HepG2 (cell line): ENCODE measurements around the gene TAF8. TPM values are rescaled to one million over a fixed set of nuclear protein-coding genes. Genes with fewer than 3 reads are reported as not detected.

Experiments
- ARNTL ChIP-seq: sonication (generic); formaldehyde crosslinking; IDR thresholded peaks from 2 replicates; pipeline ENCODE4 v1.4.0; 2020; ENCODE audit warnings: mild to moderate bottlenecking, missing genetic modification reagents
- FOXA3 ChIP-seq: IDR thresholded peaks from 2 replicates; pipeline ENCODE4 v1.6.1; 2016; ENCODE audit warnings: missing genetic modification reagents, missing compliant biosample characterization
- GTF2F1 ChIP-seq: fragments of 150-350 bp; IDR thresholded peaks from 2 replicates; pipeline ENCODE4 v1.6.1; 2014; ENCODE audit warnings: low read length
- GTF3A ChIP-seq: sonication (generic); formaldehyde crosslinking; conservative IDR thresholded peaks from 2 replicates; pipeline ENCODE4 v1.4.0; 2020; ENCODE audit warnings: mild to moderate bottlenecking, missing genetic modification reagents
- MYC ChIP-seq: sonication (generic); formaldehyde crosslinking; IDR thresholded peaks from 2 replicates; pipeline ENCODE4 v1.9.0; 2021; ENCODE audit warnings: missing genetic modification reagents, borderline replicate concordance
- RXRA ChIP-seq: sonication (generic); formaldehyde crosslinking; IDR thresholded peaks from 2 replicates; pipeline ENCODE4 v1.5.1; 2020; ENCODE audit warnings: missing genetic modification reagents
- SMC3 ChIP-seq: IDR thresholded peaks from 2 replicates; pipeline ENCODE4 v1.6.1; 2011; ENCODE audit warnings: low read length, improper control_type of control experiment
- SOX13 ChIP-seq, 3 experiments: fragments of 450-650 bp in 1 of 3; sonication (generic) in 1 of 3; formaldehyde crosslinking in 1 of 3; IDR thresholded peaks in 2 of 3; conservative IDR thresholded peaks in 1 of 3; 2 replicates each; pipeline versions ENCODE4 v1.5.0 to v1.6.1; 2016 to 2020; ENCODE audit warnings: antibody characterized with exemption in 1 of 3, mild to moderate bottlenecking in 1 of 3, missing compliant biosample characterization in 1 of 3, missing genetic modification reagents in 1 of 3, moderate library complexity in 1 of 3
- SOX5 ChIP-seq: IDR thresholded peaks from 2 replicates; pipeline ENCODE4 v1.6.1; 2016; ENCODE audit warnings: borderline replicate concordance
- SP5 ChIP-seq: IDR thresholded peaks from 2 replicates; pipeline ENCODE4 v1.6.1; 2016; ENCODE audit warnings: low read depth, borderline replicate concordance
- SRSF1 ChIP-seq: fragments of 200-400 bp; formaldehyde crosslinking; optimal IDR thresholded peaks from 2 replicates; pipeline ENCODE3; 2017; ENCODE audit warnings: mild to moderate bottlenecking, low read depth, low read length, moderate library complexity
- TEAD3 ChIP-seq: optimal IDR thresholded peaks from 2 replicates; pipeline ENCODE3; 2016; ENCODE audit warnings: borderline replicate concordance
- XRCC5 ChIP-seq: fragments of 200-400 bp; formaldehyde crosslinking; optimal IDR thresholded peaks from 2 replicates; pipeline ENCODE3; 2017; ENCODE audit warnings: mild to moderate bottlenecking, low read length
- ZMYM2 ChIP-seq: sonication (generic); formaldehyde crosslinking; IDR thresholded peaks from 2 replicates; pipeline ENCODE4 v1.8.0; 2022; ENCODE audit warnings: mild to moderate bottlenecking, missing genetic modification reagents
- ZNF572 ChIP-seq: sonication (generic); formaldehyde crosslinking; IDR thresholded peaks from 2 replicates; pipeline ENCODE4 v1.5.1; 2020; ENCODE audit warnings: mild to moderate bottlenecking, missing genetic modification reagents
- ZNF607 ChIP-seq: sonication (generic); formaldehyde crosslinking; IDR thresholded peaks from 2 replicates; pipeline ENCODE4 v1.5.1; 2020; ENCODE audit warnings: missing genetic modification reagents, mild to moderate bottlenecking, borderline replicate concordance
- ZNF788 ChIP-seq: sonication (generic); formaldehyde crosslinking; IDR thresholded peaks from 2 replicates; pipeline ENCODE4 v1.5.0; 2020; ENCODE audit warnings: mild to moderate bottlenecking, missing genetic modification reagents, borderline replicate concordance
- ZSCAN30 ChIP-seq: sonication (generic); formaldehyde crosslinking; IDR thresholded peaks from 2 replicates; pipeline ENCODE4 v1.5.0; 2020; ENCODE audit warnings: mild to moderate bottlenecking, missing genetic modification reagents
- polyA plus RNA-seq, 8 experiments: library from polyadenylated mRNA; depleted of rRNA in 3 of 8; stranded (reverse) in 7 of 8; unstranded in 1 of 8; fragments of >200 nt; fragmentation: Illumina TruSeq in 4 of 8; extraction: Trizol in 4 of 8; gene quantifications; 2 replicates each; pipeline versions ENCODE4 v1.2.1 to v1.2.3, GENCODE V29; 2011 to 2016; ENCODE audit warnings: low read depth in 4 of 8, missing spikeins in 1 of 8, mixed read lengths in 1 of 8; ENCODE audit not compliant: insufficient read depth in 1 of 8
- total RNA-seq, 5 experiments: library from RNA; depleted of rRNA; stranded (reverse); fragments of >200 nt; fragmentation: Illumina TruSeq; extraction: Trizol; gene quantifications; 2 replicates each; pipeline ENCODE4 v1.2.3, GENCODE V29; 2016; ENCODE audit warnings: low read depth in 1 of 5
- TF ChIP-seq, protein P1 (sequence below): fragments of 450-650 bp; IDR thresholded peaks from 2 replicates; pipeline ENCODE4 v1.6.1; 2016
- TF ChIP-seq, protein P2 (sequence below): sonication (generic); formaldehyde crosslinking; IDR thresholded peaks from 2 replicates; pipeline ENCODE4 v1.8.1; 2023; ENCODE audit warnings: missing genetic modification reagents, mild to moderate bottlenecking, borderline replicate concordance
- TF ChIP-seq, protein P3 (sequence below): sonication (generic); formaldehyde crosslinking; conservative IDR thresholded peaks from 2 replicates; pipeline ENCODE4 v1.8.0; 2022; ENCODE audit warnings: missing genetic modification reagents
- TF ChIP-seq, protein P4 (sequence below): IDR thresholded peaks from 2 replicates; pipeline ENCODE4 v1.6.1; 2012; ENCODE audit warnings: inconsistent platforms
- TF ChIP-seq, protein P5 (sequence below): sonication (generic); formaldehyde crosslinking; IDR thresholded peaks from 2 replicates; pipeline ENCODE4 v1.5.1; 2020; ENCODE audit warnings: mild to moderate bottlenecking, moderate library complexity, missing genetic modification reagents

Gene TAF8
- total and polyA plus RNA-seq, 2 of the 13 experiments (the other 11 are each of a cell fraction or from before 2014, with no cell fraction given) = 25.2 to 25.8 TPM

DNA sequence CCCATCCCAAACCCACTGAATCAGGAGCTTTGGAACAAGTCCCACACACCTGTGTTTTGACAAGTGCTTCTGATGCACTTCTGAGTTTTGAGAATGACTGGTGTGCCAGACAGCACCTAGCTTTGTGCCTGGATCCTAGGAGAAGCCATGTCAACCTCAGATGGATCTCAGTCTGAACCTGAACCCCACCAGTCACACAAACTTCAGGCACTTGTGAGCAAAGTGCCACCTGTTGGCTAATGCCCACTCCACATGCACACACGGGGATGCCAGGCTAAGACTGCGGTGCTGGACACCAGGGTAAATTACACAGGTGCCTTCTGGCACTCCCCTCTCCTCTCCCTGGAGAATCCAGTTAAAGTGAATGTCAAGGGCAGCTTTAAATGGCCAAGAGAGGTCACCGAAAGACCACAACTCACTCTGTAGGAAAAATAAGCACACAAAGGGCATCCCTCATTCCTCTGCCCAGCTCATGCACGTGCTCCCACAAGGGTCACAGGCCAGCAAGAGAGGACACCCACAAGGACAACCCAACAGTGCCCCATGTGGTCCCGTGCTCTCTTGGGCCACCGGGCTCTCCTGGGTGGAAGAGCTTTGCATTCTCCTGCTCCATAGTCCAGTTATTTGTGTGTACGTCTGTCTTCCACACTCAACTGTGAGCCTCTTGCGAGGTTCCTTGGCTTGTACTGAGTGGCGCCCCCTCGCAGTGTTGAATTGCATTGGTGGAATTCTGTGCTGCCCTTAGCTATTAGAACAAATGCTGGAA, 45.6 kb downstream of the TAF8 start (continued):
- TF ChIP-seq, protein P1, sequence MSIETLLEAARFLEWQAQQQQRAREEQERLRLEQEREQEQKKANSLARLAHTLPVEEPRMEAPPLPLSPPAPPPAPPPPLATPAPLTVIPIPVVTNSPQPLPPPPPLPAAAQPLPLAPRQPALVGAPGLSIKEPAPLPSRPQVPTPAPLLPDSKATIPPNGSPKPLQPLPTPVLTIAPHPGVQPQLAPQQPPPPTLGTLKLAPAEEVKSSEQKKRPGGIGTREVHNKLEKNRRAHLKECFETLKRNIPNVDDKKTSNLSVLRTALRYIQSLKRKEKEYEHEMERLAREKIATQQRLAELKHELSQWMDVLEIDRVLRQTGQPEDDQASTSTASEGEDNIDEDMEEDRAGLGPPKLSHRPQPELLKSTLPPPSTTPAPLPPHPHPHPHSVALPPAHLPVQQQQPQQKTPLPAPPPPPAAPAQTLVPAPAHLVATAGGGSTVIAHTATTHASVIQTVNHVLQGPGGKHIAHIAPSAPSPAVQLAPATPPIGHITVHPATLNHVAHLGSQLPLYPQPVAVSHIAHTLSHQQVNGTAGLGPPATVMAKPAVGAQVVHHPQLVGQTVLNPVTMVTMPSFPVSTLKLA = 0 out of 2 replicates have a peak, but pooled peaks have one; percentile 25
- TF ChIP-seq ZNF607 (CRISPR knock-in tag) (no peak), RXRA (CRISPR knock-in tag) (0 out of 2 replicates have a peak, but pooled peaks have one; percentile 69), TEAD3 (CRISPR knock-in tag) (peak; percentile 44), ZNF572 (CRISPR knock-in tag) (peak; percentile 89), ARNTL (0 out of 2 replicates have a peak, but pooled peaks have one; percentile 44), SMC3 (peak; percentile 29; the same call in 1 of the 2 replicates), MYC (peak; percentile 88; the same call in 1 of the 2 replicates), SOX5 (CRISPR knock-in tag) (peak; percentile 29; the same call in 1 of the 2 replicates), GTF3A (no peak), SOX13 (IDR thresholded peaks at IDR 0.05) (no peak), SOX13 (CRISPR knock-in tag; conservative IDR thresholded peaks at IDR 0.05 in 1 of 2, IDR thresholded peaks at IDR 0.05 in 1 of 2) (peak in 1 of 2 experiments; percentile 61; a peak in 2 of 4 replicates), ZSCAN30 (CRISPR knock-in tag) (no peak), SRSF1 (no peak), GTF2F1 (0 out of 2 replicates have a peak, but pooled peaks have one; percentile 23), ZMYM2 (CRISPR knock-in tag) (0 out of 2 replicates have a peak, but pooled peaks have one; percentile 29), FOXA3 (CRISPR knock-in tag) (peak; percentile 34), SP5 (no peak), ZNF788 (CRISPR knock-in tag) (0 out of 2 replicates have a peak, but pooled peaks have one; percentile 24), XRCC5 (peak; percentile 46)
- TF ChIP-seq, protein P2, sequence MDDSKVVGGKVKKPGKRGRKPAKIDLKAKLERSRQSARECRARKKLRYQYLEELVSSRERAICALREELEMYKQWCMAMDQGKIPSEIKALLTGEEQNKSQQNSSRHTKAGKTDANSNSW (CRISPR knock-in tag) = no peak
- TF ChIP-seq, protein P3, sequence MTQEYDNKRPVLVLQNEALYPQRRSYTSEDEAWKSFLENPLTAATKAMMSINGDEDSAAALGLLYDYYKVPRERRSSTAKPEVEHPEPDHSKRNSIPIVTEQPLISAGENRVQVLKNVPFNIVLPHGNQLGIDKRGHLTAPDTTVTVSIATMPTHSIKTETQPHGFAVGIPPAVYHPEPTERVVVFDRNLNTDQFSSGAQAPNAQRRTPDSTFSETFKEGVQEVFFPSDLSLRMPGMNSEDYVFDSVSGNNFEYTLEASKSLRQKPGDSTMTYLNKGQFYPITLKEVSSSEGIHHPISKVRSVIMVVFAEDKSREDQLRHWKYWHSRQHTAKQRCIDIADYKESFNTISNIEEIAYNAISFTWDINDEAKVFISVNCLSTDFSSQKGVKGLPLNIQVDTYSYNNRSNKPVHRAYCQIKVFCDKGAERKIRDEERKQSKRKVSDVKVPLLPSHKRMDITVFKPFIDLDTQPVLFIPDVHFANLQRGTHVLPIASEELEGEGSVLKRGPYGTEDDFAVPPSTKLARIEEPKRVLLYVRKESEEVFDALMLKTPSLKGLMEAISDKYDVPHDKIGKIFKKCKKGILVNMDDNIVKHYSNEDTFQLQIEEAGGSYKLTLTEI (CRISPR knock-in tag) = no peak
- TF ChIP-seq, protein P4, sequence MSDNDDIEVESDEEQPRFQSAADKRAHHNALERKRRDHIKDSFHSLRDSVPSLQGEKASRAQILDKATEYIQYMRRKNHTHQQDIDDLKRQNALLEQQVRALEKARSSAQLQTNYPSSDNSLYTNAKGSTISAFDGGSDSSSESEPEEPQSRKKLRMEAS = peak; percentile 77
- TF ChIP-seq, protein P5, sequence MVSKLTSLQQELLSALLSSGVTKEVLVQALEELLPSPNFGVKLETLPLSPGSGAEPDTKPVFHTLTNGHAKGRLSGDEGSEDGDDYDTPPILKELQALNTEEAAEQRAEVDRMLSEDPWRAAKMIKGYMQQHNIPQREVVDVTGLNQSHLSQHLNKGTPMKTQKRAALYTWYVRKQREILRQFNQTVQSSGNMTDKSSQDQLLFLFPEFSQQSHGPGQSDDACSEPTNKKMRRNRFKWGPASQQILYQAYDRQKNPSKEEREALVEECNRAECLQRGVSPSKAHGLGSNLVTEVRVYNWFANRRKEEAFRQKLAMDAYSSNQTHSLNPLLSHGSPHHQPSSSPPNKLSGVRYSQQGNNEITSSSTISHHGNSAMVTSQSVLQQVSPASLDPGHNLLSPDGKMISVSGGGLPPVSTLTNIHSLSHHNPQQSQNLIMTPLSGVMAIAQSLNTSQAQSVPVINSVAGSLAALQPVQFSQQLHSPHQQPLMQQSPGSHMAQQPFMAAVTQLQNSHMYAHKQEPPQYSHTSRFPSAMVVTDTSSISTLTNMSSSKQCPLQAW (CRISPR knock-in tag) = peak; percentile 51
